Skeletal muscle cell (primary cell): ENCODE measurements around the gene KIF19.
"Not testable (repeated sequence)": the region's sequence is repeated elsewhere in the genome, so short reads cannot be mapped to it uniquely, and the experiment has no call there.

Source experiments
- DNase-seq: peaks from one replicate; pipeline ENCODE4 v3.0.0-alpha.2; 2010; ENCODE audit warnings: low read depth
- H3K4me3 ChIP-seq: 2 replicates; pipeline ENCODE4 v1.5.1; 2011; ENCODE audit warnings: low read depth, mild to moderate bottlenecking, control low read depth, low read length, moderate library complexity

The KIF19 gene

GRCh38 chr17:74404789-74405188, 78.8 kb downstream of the KIF19 start:
- H3K4me3 ChIP-seq: no peak overlapping the region
- no peak for DNase-seq

- not testable (repeated sequence) for H3K4me3 ChIP-seq, DNase-seq
Observed at GRCh38 chr17:74405311-74405710, 79.3 kb downstream of the KIF19 start.
